Tibial nerve (tissue), 4 donors: ENCODE measurements around the gene SLC6A16.

Experiments used
- EP300 ChIP-seq, 2 donors: sonication (generic); formaldehyde crosslinking; IDR thresholded peaks; one replicate each; pipeline ENCODE4 v1.6.1; 2017; ENCODE audit warnings: antibody characterized with exemption in 2 of 2, mild to moderate bottlenecking in 1 of 2
- POLR2A ChIP-seq, 2 donors: fragments of 450-650 bp; IDR thresholded peaks; one replicate each; pipeline ENCODE4 v1.6.1; 2017; ENCODE audit warnings: antibody characterized with exemption in 2 of 2, mild to moderate bottlenecking in 2 of 2, moderate library complexity in 2 of 2
- TF ChIP-seq, protein P1 (sequence below), 5 experiments: fragments of 200-600 bp in 3 of 5; fragments of 450-650 bp in 2 of 5; sonication (generic) in 3 of 5; IDR thresholded peaks; one replicate each; pipeline ENCODE4 v1.5.1; 2016 to 2019; ENCODE audit warnings: antibody characterized with exemption in 5 of 5, mild to moderate bottlenecking in 3 of 5, moderate library complexity in 2 of 5

DNA sequence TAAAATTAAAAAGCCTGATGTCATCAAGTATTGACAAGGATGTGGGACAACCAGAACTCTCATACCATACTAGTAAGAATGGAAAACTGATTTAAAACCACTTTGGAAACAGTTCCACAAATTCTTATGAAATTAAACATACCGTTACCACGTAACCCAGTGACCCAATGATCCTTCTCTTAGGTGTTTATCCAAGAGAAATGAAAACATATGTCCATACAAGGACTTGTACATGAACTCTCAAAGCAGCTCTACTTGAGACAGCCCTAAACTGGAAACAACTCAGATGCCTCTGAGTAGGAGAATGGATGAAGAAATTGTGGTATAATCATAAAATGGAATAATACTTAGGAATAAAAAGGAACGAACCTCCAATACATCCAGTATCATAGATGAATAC lies 27.6 kb downstream of the SLC6A16 start:
- TF ChIP-seq, protein P1, sequence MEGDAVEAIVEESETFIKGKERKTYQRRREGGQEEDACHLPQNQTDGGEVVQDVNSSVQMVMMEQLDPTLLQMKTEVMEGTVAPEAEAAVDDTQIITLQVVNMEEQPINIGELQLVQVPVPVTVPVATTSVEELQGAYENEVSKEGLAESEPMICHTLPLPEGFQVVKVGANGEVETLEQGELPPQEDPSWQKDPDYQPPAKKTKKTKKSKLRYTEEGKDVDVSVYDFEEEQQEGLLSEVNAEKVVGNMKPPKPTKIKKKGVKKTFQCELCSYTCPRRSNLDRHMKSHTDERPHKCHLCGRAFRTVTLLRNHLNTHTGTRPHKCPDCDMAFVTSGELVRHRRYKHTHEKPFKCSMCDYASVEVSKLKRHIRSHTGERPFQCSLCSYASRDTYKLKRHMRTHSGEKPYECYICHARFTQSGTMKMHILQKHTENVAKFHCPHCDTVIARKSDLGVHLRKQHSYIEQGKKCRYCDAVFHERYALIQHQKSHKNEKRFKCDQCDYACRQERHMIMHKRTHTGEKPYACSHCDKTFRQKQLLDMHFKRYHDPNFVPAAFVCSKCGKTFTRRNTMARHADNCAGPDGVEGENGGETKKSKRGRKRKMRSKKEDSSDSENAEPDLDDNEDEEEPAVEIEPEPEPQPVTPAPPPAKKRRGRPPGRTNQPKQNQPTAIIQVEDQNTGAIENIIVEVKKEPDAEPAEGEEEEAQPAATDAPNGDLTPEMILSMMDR (IDR thresholded peaks at IDR 0.05): no peak
- TF ChIP-seq POLR2A (IDR thresholded peaks at IDR 0.05) (no peak), EP300 (IDR thresholded peaks at IDR 0.05) (no peak)
